Measurements from ENCODE around the gene SCARB2. TPM values are rescaled to one million over a fixed set of nuclear protein-coding genes. Genes with fewer than 3 reads are reported as not detected.

The SCARB2 gene, protein sequence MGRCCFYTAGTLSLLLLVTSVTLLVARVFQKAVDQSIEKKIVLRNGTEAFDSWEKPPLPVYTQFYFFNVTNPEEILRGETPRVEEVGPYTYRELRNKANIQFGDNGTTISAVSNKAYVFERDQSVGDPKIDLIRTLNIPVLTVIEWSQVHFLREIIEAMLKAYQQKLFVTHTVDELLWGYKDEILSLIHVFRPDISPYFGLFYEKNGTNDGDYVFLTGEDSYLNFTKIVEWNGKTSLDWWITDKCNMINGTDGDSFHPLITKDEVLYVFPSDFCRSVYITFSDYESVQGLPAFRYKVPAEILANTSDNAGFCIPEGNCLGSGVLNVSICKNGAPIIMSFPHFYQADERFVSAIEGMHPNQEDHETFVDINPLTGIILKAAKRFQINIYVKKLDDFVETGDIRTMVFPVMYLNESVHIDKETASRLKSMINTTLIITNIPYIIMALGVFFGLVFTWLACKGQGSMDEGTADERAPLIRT
- 100 to 1,000 TPM in 3 of 9 donors, 10 to 100 TPM in 6; 84.9 to 208 (median 96.0) TPM for total RNA-seq
- polyA plus RNA-seq: 100 to 1,000 TPM in 1 of 2 donors, 10 to 100 TPM in 1; 98.1 to 108 TPM
- long read RNA-seq, donor 1, full-length matches to known transcripts: 97 of 118 reads
- long read RNA-seq, donor 1, partial matches to known transcripts: 11 of 118 reads
- long read RNA-seq, donor 1, other reads (novel, unspliced or antisense): 10 of 118 reads
- long read RNA-seq, donor 2, full-length matches to known transcripts: 399 of 443 reads
- long read RNA-seq, donor 2, partial matches to known transcripts: 21 of 443 reads
- long read RNA-seq, donor 2, other reads (novel, unspliced or antisense): 23 of 443 reads
- long read RNA-seq, donor 3, full-length matches to known transcripts: 272 of 300 reads
- long read RNA-seq, donor 3, partial matches to known transcripts: 14 of 300 reads
- long read RNA-seq, donor 3, other reads (novel, unspliced or antisense): 14 of 300 reads

DNA sequence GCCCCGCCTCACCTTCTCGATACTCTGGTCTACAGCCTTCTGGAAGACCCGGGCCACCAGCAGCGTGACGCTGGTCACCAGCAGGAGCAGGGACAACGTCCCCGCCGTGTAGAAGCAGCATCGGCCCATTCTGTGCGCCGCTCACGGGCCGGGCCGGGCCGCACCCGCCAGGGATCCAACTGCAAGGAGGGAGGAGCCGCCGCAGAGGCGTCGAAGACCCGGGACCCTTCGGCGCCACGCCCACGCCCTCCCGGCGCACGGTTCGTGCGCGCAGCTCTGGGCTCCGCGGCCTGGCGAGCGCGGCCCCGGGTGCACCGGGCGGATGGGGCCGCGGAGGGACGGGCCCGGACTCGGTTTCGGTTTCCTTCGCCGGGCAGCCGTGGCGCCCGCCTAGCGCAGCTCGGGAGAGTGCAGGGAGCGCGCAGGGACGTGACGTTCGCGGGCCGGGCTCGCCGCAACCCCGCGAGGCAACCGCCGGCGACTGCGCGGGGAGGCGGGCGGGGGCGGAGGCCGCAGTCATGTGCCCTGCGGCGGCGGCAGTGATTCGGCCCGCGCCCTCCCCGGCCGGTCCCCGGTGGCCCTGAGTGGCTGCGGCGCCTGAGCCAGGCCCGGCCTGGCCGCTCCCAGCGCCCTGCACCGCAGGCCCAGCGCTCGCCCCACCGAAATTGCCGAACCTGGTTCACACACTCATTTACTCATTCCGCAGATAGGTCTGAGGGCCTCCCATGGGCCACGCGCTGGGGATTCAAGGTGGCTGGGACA is at the start of gene SCARB2:
Gene SCARB2, minus strand, starts transcription at position 410 of the 762 bp plus-strand sequence. Its CDS starts 281 bp downstream, at position 129.
- no peaks in the 10 kb centered on the region for H3K9me3 ChIP-seq
- peak within 1 kb of the TSS; percentile 69 to 94 (median 80) for H3K4me3 ChIP-seq
- no peaks in the 10 kb centered on the region for H3K36me3 ChIP-seq
- peaks cover 19 to 69% (median 52%) of the 10 kb centered on the region in 12 donors for H3K4me1 ChIP-seq
- TF ChIP-seq CTCF (IDR thresholded peaks at IDR 0.05): peak in 1 of 12 donors; percentile 6
- peak in 1 of 2 donors; percentile 88 for TF ChIP-seq POLR2A (IDR thresholded peaks at IDR 0.05)
- peak within 1 kb of the TSS; percentile 80 to 99 (median 96) for H3K27ac ChIP-seq
- DNase-seq: peak; percentile 91 to 95 (median 93)
- intact Hi-C loops (cut with DNase I): loop anchor here in 5 of 10 donors (2.0 to 10.0 kb wide), 5 partner anchors 65 to 201 kb away; partner anchors contain the start of genes STBD1 (in 4 of the 5) and NUP54 (in 1 of the 5)
- no peaks in the 10 kb centered on the region for H3K27me3 ChIP-seq
- 0 to 1% (median 1%) methylated on average over 35 to 94 of the region's 94 CpGs for WGBS, 4 donors
- ATAC-seq: peak; percentile 88 to 98 (median 94)

DNA sequence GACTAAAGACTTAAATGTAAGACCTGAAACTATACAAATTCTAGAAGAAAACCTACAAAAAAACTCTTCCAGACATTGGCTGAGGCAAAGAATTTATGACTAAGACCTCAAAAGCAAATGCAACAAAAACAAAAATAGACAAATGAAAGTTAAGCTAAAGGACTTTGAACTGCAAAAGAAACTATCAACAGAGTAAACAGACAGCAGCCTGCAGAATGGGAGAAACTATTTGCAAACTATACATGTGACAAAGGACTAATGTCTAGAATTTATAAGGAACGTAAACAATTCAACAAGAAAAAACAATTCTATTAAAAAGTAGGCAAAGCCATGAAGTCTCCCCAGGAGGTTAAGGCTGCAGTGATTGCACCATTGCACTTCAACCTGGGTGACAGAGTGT is 46.9 kb upstream of the SCARB2 start:
- H3K9me3 ChIP-seq: no peaks in the 10 kb centered on the region
- no peak overlapping the region for H3K4me3 ChIP-seq
- TF ChIP-seq POLR2A (IDR thresholded peaks at IDR 0.05): no peak
- no peak for TF ChIP-seq CTCF (IDR thresholded peaks at IDR 0.05)
- H3K27ac ChIP-seq: no peak overlapping the region
- H3K4me1 ChIP-seq: no peaks in the 10 kb centered on the region
- H3K27me3 ChIP-seq: no peaks in the 10 kb centered on the region
- ATAC-seq (no peak), DNase-seq (no peak)
- WGBS, 4 donors: 46 to 94% (median 77%) methylated on average over 1 of the region's 1 CpG
- intact Hi-C loops (cut with DNase I): no loop called here
- H3K36me3 ChIP-seq: peaks cover 0 to 5% (median 0%) of the 10 kb centered on the region in 9 donors

- H3K27ac ChIP-seq: no peak overlapping the region
- H3K4me3 ChIP-seq: no peak overlapping the region
- H3K36me3 ChIP-seq: no peaks in the 10 kb centered on the region
- no peak for TF ChIP-seq POLR2A (IDR thresholded peaks at IDR 0.05)
- no peak for TF ChIP-seq CTCF (IDR thresholded peaks at IDR 0.05)
- intact Hi-C loops (cut with DNase I): loop anchor here in 7 of 10 donors (5.0 to 10.0 kb wide), 6 partner anchors 47 to 247 kb away; partner anchors contain the start of genes CCDC158 (in 1 of the 7) and STBD1 (in 1 of the 7)
- H3K9me3 ChIP-seq: no peaks in the 10 kb centered on the region
- WGBS, 4 donors: 93 to 95% (median 94%) methylated on average over 3 of the region's 3 CpGs
- H3K4me1 ChIP-seq: no peaks in the 10 kb centered on the region
- ATAC-seq: no peak
- no peak for DNase-seq
- peaks cover 0 to 11% (median 0%) of the 10 kb centered on the region in 9 donors for H3K27me3 ChIP-seq
Measured at GRCh38 chr4:76257824-76258223, 44.2 kb upstream of the SCARB2 start.

Measured in heart left ventricle (tissue), 16 donors.